ENCODE results near the gene SBK3.

DNA sequence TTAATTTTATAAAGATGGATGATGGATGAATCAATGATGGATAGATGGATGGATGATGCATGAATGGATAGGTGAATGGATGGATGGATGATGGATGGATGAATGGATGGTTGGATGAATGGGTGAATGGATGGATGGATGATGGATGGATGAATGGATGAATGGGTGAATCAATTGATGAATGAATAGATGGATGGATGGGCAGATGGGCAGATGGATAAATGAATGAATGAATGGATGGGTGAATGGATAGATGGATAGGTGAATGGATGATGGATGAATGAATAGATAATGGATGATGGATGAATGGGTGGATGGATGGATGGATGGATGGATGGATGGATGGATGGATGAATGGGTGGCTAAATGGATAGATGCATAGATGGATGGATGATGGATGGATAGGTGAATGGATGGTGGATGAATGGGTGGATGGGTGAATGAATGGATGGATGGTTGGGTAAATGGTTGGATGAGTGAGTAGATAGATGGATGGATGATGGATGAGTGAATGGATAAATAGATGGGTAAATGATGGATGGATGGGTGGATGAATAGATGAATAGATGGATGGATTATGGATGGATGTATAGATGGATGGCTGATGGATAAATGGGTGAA, 22.5 kb upstream of the SBK3 start:
- no peak for TF ChIP-seq CTCF (conservative IDR thresholded peaks at IDR 0.05 in 1 of 2, IDR thresholded peaks at IDR 0.05 in 1 of 2; ENCODE audit: extremely low read depth in 1 of 2, insufficient read depth in 1 of 2, low read depth in 1 of 2, low read length in 2 of 2)
- no peak for TF ChIP-seq EZH2 (IDR thresholded peaks at IDR 0.05; ENCODE audit: borderline replicate concordance, low read length)

All from mammary epithelial cell (primary cell).